Adrenal gland (tissue), 12 donors: ENCODE results near the gene PEX14. TPM values are rescaled to one million over a fixed set of nuclear protein-coding genes. Genes with fewer than 3 reads are reported as not detected.
A peak's percentile ranks its signal among the peaks of the same experiment; 100 is the strongest.

Experiments used
- DNase-seq, 7 donors: peaks; one replicate each; pipeline ENCODE4 v3.0.0-alpha.2; 2019 to 2020
- H3K27ac ChIP-seq, 5 donors: fragments of 200-600 bp; sonication (generic) in 4 of 5; 1 replicate in 3 of 5; 2 replicates in 2 of 5; pipeline versions ENCODE4 v1.5.1 to v1.8.0; 2016 to 2020; ENCODE audit warnings: mild to moderate bottlenecking in 1 of 5
- H3K27me3 ChIP-seq: fragments of 200-600 bp; 2 replicates; pipeline ENCODE4 v1.8.0; 2021
- H3K36me3 ChIP-seq, 2 donors: fragments of 200-600 bp; replicated peaks in 1 of 2; 1 replicate in 1 of 2; 2 replicates in 1 of 2; pipeline versions ENCODE4 v1.5.1 to v1.8.0; 2018 to 2022
- H3K4me1 ChIP-seq, 2 donors: fragments of 200-600 bp; replicated peaks in 1 of 2; 1 replicate in 1 of 2; 2 replicates in 1 of 2; pipeline versions ENCODE4 v1.5.1 to v1.8.0; 2018 to 2021
- H3K4me3 ChIP-seq, 4 donors: fragments of 200-600 bp; sonication (generic) in 3 of 4; one replicate each; pipeline ENCODE4 v1.5.1; 2016 to 2018
- H3K9me3 ChIP-seq, 3 donors: fragments of 200-600 bp; sonication (generic) in 1 of 3; replicated peaks in 1 of 3; 1 replicate in 2 of 3; 2 replicates in 1 of 3; pipeline versions ENCODE4 v1.5.1 to v1.8.0; 2016 to 2021
- POLR2A ChIP-seq, 2 donors: fragments of 450-650 bp; IDR thresholded peaks; one replicate each; pipeline ENCODE4 v1.6.1; 2017; ENCODE audit warnings: antibody characterized with exemption in 2 of 2, mild to moderate bottlenecking in 2 of 2, moderate library complexity in 1 of 2
- WGBS, 4 donors: extraction: QIAGEN DNeasy Blood & Tissue Kit in 2 of 4; methylation state at CpG; one replicate each; pipeline versions ENCODE4 v1.1.5 to v1.1.7; 2013 to 2017; 5-methylcytosine and 5-hydroxymethylcytosine counted together
- intact Hi-C, 2 donors: fragments of 100-400 bp; cut with DNase I; formaldehyde crosslinking; loops; one replicate each; pipeline versions ENCODE4 v1.14.1 to v1.15.0; 2022 to 2023
- polyA plus RNA-seq, 3 donors: library from polyadenylated mRNA; stranded (reverse); fragments of 200-250 nt in 2 of 3; fragments of 350-450 nt in 1 of 3; fragmentation: Illumina TruSeq in 1 of 3; extraction: RNeasy Lipid Tissue Mini Kit (QIAGEN cat#74804) in 1 of 3; gene quantifications; one replicate each; pipeline ENCODE4 v1.2.3, GENCODE V29; 2013 to 2014
- total RNA-seq, 9 donors: library from RNA; depleted of rRNA in 4 of 9; stranded (reverse); fragments of >200 nt in 4 of 9; fragments of 120-200 nt in 1 of 9; fragmentation: NEBNext Ultra II Directional in 1 of 9; extraction: Animal tissue kit (Norgen Biotek cat#: 25700) in 1 of 9; gene quantifications; one replicate each; pipeline versions ENCODE4 v1.1.0 to v1.2.4, GENCODE V29; 2013 to 2023
- TF ChIP-seq, protein P1 (sequence below), 6 experiments: fragments of 450-650 bp in 4 of 6; fragments of 200-600 bp in 2 of 6; sonication (generic) in 1 of 6; IDR thresholded peaks; 1 replicate in 5 of 6; 2 replicates in 1 of 6; pipeline versions ENCODE4 v1.5.1 to v1.8.0; 2016 to 2021; ENCODE audit warnings: antibody characterized with exemption in 6 of 6, mild to moderate bottlenecking in 2 of 6, moderate library complexity in 1 of 6
- donor health status: healthy with polysubstance abuse.
- donor health status: Bipolar disorder and iron deficiency.
- donor health status: DM: yes; HTN: yes; CAD: no.
- donor health status: DM: no; HTN: no; CAD: no.
- donor health status: DM: no; HTN: no; CAD: no.
- donor health status: DM: yes; HTN: yes; CAD: no.

Gene PEX14
- total and polyA plus RNA-seq, 12 donors = 9.7 to 23.9 (median 18.1) TPM

DNA sequence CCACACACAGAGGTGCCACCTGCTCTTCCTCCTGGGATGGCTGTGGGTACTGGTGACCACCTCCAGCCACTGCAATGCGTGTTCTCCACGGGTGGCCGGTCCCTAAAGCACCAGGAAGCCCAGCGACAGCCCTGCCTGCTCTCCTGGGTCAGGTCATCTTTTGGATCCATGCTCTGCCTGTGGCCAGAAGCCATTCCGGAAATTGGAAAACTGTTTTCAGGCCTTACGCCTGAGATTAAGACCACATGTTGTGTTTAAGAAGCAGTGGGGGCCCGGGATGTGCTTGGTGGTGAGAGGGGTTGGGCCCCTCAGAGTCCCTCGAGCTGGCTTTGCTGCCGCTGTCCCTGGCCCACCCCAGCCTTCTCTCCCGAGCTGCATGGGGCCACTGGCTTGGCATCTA lies 150.8 kb downstream of the PEX14 start:
- Histone ChIP-seq H3K36me3 (peaks cover 0 to 14% of the 10 kb centered on the region in 2 donors), H3K27me3 (no peaks in the 10 kb centered on the region), H3K4me3 (no peak overlapping the region), H3K27ac (no peak overlapping the region), H3K9me3 (no peaks in the 10 kb centered on the region), H3K4me1 (no peaks in the 10 kb centered on the region)
- no peak for TF ChIP-seq POLR2A (IDR thresholded peaks at IDR 0.05)
- TF ChIP-seq, protein P1, sequence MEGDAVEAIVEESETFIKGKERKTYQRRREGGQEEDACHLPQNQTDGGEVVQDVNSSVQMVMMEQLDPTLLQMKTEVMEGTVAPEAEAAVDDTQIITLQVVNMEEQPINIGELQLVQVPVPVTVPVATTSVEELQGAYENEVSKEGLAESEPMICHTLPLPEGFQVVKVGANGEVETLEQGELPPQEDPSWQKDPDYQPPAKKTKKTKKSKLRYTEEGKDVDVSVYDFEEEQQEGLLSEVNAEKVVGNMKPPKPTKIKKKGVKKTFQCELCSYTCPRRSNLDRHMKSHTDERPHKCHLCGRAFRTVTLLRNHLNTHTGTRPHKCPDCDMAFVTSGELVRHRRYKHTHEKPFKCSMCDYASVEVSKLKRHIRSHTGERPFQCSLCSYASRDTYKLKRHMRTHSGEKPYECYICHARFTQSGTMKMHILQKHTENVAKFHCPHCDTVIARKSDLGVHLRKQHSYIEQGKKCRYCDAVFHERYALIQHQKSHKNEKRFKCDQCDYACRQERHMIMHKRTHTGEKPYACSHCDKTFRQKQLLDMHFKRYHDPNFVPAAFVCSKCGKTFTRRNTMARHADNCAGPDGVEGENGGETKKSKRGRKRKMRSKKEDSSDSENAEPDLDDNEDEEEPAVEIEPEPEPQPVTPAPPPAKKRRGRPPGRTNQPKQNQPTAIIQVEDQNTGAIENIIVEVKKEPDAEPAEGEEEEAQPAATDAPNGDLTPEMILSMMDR (IDR thresholded peaks at IDR 0.05) = no peak
- intact Hi-C loops = no loop called here
- 74 to 100% (median 97%) methylated on average over 2 to 10 of the region's 10 CpGs for WGBS, 4 donors
- no peak for DNase-seq

DNA sequence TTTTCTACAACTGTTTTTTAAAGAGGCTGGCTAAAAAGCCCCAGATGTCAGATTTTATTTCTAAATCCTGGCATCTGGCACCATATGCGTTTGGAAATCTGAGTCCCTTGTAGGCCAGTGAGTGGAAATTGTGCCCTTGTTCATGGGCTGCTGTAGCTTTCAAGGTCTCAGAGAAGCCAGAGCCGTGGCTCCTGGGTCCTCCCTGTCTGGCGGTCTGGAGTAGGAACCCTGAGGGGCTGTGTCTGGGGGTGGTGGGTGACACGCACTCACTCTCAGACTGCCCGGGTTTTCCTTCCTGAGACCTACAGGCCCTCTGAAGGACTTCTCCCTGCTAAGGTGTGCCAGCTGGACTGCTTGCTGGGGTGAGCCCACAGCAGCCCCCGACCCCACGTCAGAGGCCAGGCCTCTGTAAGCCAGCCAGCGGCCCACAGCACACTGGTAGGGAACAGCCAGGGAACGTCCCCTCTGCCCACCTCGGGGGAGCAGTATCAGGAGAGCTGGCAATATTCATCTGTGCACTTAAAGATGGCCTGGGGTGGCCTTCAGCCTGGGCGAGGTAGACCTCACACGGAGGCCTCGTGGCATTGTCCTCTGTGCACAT lies 151.5 kb downstream of the PEX14 start:
- Histone ChIP-seq H3K36me3 (peaks cover 0 to 14% of the 10 kb centered on the region in 2 donors), H3K4me3 (no peak overlapping the region), H3K27me3 (no peaks in the 10 kb centered on the region), H3K27ac (no peak overlapping the region), H3K9me3 (no peaks in the 10 kb centered on the region), H3K4me1 (no peaks in the 10 kb centered on the region)
- TF ChIP-seq POLR2A (IDR thresholded peaks at IDR 0.05) = no peak
- TF ChIP-seq, protein P1 (IDR thresholded peaks at IDR 0.05) = no peak
- DNase-seq = no peak
- WGBS, 4 donors = 89 to 92% (median 90%) methylated on average over 6 to 13 of the region's 13 CpGs
- intact Hi-C loops = no loop called here

DNA sequence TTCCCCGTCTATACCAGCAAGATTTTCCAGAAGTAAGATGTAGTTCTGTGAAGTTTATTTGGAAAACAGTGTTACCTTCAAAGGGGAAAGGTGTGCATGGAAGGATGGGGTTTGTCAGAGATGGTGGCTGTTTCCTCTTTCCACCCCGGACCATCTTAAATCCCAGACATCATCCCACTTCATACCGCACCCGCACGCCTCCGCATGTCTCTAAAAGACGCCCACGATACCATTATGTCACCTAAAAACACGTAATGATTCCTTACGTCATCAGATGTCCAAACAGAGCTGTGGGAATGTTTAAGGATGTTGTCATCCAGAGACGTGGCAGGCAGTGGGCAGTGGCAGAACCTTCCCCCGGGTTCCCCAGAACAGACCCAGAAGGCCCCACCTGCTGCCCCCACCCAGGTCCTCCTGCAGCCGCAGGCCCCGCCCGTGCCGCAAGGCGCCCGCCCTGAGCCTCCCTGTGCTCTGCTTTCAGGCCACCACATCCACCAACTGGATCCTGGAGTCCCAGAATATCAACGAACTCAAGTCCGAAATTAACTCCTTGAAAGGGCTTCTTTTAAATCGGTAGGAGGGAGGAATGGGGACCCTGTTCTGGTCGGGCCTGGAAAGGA lies 152.2 kb downstream of the PEX14 start:
- no peaks in the 10 kb centered on the region for H3K9me3 ChIP-seq
- no peaks in the 10 kb centered on the region for H3K27me3 ChIP-seq
- no peak overlapping the region for H3K4me3 ChIP-seq
- no peak overlapping the region for H3K27ac ChIP-seq
- intact Hi-C loops = no loop called here
- H3K36me3 ChIP-seq = peaks cover 0 to 14% of the 10 kb centered on the region in 2 donors
- no peaks in the 10 kb centered on the region for H3K4me1 ChIP-seq
- TF ChIP-seq, protein P1 (IDR thresholded peaks at IDR 0.05) = no peak
- no peak for TF ChIP-seq POLR2A (IDR thresholded peaks at IDR 0.05)
- 94 to 95% (median 95%) methylated on average over 14 to 22 of the region's 22 CpGs for WGBS, 4 donors
- DNase-seq = no peak

DNA sequence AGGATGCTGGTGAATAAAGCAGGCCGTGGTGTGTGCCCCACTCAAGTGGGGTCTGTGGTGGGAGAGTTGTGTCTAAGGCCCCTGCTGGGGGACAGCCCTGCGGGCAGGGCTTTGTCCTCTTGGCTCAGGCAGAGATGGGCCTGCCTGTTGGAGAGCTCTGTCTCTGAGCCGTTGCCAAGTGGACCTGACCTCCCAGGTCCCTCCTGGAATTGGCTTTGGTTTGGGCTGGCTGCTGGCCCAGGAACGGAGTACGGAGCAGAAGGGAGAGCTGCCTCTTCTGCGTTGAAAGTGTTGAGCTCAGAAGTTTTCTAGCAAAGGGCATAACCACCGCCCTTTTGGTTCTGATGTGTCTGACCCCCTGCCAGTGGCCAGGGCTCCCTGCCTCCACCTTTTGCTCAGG lies 153.9 kb downstream of the PEX14 start:
- Histone ChIP-seq H3K36me3 (peaks cover 0 to 14% of the 10 kb centered on the region in 2 donors), H3K4me1 (no peaks in the 10 kb centered on the region), H3K27ac (peak overlapping the region in 1 of 5 donors; percentile 5), H3K4me3 (no peak overlapping the region), H3K27me3 (no peaks in the 10 kb centered on the region), H3K9me3 (no peaks in the 10 kb centered on the region)
- 38 to 86% (median 66%) methylated on average over 1 to 7 of the region's 7 CpGs for whole genome bisulfite sequencing, 4 donors
- peak; percentile 53 to 84 (median 78) for DNase-seq
- intact Hi-C loops = no loop called here
- TF ChIP-seq, protein P1 (IDR thresholded peaks at IDR 0.05) = no peak
- no peak for TF ChIP-seq POLR2A (IDR thresholded peaks at IDR 0.05)
